ENCODE measurements around the gene IMPG2.
"Not testable (repeated sequence)": the region's sequence is repeated elsewhere in the genome, so short reads cannot be mapped to it uniquely, and the experiment has no call there.

Gene IMPG2

DNA sequence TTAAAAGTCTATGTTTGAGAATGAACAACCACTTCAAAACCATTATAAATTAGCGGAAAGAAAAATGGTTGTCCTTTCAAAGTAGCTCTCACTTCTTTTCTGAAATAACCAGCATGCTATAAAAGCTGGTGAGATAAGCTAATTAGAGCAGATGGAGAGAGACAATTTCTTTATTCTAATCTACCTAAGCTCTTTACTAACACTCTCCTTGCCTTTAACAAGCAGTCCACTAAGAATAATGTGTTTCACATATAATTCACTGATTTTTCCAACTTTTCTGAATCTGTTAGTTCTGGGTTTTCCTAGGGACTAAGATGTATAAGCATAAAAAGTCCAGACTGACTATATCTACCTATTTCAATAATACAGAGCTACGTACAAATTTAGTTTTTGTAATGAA is at the start of gene IMPG2:
TSS of gene IMPG2 (minus strand) at position 101 of the 400 bp plus-strand sequence. CDS start 203 bp downstream, outside the sequence.
- DNase-seq = no peak

DNA sequence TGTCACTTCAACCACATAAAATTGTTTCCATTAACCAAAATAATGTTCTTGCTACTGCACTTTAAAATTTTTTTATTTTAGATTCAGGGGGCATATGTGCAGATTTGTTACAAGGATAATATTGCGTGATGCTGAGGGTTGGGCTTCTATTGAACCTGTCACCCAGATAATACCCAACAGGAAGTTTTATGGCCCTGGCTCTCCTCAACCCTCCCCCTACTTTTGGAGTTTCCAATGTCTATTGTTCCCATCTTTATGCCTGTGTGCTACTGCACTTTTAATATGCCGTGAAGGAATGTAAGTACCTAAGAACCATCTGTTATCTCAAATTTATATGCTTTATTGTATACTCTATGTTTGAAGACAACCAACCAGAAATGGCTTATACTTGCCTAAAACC is 42.0 kb upstream of the IMPG2 start:
- DNase-seq = no peak

DNA sequence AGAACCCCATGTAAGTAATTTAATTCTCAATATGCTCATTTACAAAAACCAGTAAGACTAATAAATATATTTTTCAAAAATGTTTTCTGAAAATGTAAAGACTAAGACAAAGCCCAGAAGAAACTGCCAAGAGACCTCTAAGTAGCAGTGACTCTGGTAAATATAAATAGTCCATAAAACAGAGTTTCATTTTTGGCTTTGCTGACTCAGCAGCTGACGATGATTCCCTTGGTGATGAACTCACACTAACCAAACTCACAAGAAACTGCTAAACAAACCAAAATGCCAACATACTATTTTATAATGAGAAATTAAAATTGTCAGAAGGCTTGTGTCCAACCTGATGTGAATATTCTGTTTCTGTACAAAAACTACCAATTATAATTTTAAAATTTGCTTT is 31.5 kb upstream of the IMPG2 start:
- DNase-seq = peak; percentile 88

GRCh38 chr3:101340591-101340990 is 20.2 kb upstream of the IMPG2 start:
- no peak for DNase-seq

GRCh38 chr3:101333883-101334282 is 13.5 kb upstream of the IMPG2 start:
- no peak for DNase-seq

DNA sequence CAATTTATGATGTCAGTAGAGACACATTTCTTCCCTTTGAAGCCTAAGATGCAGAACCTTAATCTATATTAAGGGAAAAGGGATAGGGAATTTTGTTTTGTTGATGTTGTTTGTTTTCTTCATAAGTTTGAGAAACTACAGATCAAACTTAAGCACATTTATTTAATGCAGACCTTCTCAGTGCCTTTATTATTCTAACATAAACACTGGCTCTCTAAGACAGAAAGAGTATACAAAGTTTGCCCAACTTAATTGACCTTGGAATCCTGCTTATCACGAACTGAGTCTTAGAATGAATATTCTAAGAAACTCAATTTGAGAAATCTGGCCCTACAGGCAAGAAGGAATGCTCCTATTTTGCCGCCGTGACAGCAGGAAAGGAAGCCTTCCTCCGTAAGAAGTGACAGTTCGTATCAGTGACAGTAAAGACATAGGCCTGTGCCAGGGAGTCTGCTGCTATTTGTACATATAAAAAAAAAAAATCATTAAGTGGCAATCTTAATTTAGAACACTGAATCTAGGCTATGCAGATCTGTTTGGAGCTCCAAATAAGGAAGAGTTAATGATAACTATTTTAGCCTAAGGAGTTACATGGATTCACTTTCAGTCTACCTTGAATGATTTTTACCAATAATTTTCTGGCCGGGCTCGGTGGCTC is 8.8 kb upstream of the IMPG2 start:
- no peak for DNase-seq

GRCh38 chr3:101325393-101326134 is 5.2 kb upstream of the IMPG2 start:
- no peak for DNase-seq

DNA sequence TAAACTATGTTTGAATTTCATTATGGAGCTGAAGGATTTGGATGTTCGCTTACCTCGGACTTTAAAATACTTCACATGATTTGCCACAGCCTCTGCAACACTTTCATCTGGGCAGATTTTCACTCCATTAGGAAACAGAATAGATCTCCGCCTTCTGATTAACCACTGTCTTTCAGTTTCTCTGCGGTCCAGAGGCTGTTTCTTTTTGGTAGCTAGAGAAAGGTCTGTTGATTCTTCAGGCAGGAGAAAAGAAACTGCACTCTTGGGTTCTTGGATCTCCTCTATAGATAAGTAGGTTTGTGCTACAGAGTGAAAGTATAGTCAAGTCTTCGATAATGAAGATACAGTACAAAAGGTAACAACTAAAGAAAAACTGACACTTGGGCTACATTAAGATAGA is 844 bp downstream of the IMPG2 start:
- DNase-seq = no peak

GRCh38 chr3:101312545-101312944 is 7.8 kb downstream of the IMPG2 start:
- DNase-seq = no peak

DNA sequence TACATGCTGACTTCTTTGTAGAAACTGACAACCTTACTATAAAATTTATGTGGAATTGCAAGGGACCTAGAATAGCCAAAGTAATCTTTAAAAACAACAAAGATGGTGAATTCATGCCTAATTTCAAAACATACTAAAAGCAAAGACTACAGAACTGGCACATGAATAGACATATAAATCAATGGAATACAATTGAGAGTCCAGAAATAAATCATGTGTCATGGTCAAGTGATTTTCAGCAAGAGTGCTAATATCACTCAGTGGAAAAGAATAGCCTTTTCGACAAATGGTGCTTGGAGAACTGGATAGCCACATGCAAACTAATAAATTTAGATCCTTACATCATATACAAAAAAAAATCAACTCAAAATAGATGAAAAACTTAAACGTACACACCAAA is 8.7 kb downstream of the IMPG2 start:
- DNase-seq = no peak

DNA sequence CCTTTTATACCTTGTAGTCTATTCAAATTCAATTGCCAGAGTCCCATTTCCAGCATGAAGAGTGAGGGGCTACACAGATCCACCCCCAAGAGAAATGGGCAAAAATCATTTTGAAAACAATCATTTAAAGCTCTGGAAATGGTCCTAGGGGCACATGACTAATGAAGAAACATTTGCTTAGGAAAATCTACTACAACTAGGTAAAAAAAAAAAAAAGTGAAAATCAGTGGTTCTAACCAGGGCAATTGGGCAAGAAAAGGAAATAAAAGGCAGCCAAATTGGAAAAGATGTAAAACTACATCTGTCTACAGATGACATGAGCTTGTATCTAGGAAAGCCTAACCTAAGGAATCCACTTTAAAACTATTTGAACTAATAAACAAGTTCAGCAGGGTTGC is 9.4 kb downstream of the IMPG2 start:
- DNase-seq = no peak

GRCh38 chr3:101308147-101308772 is 12.1 kb downstream of the IMPG2 start:
- DNase-seq = not testable (repeated sequence)

DNA sequence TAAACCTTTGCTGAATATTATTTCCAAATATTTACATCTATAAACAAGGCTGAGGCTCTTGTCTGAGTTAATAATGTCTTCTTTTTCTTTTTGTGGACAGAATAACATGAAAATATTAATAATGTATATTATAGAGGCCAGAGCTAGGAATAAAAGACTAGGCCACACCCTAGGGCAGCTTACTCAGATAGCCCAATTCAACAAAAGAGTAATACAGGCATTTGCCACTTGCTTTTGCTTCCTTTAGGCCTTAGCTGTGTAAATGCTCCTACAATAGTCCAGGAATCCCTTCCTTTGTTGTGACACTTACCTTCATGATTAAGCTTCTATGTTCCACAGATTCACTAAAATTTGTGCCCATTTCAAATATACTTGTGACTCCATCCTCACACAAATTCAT is 16.5 kb downstream of the IMPG2 start:
- no peak for DNase-seq

- no peak for DNase-seq
Measured at GRCh38 chr3:101303089-101303731, 17.2 kb downstream of the IMPG2 start.

DNA sequence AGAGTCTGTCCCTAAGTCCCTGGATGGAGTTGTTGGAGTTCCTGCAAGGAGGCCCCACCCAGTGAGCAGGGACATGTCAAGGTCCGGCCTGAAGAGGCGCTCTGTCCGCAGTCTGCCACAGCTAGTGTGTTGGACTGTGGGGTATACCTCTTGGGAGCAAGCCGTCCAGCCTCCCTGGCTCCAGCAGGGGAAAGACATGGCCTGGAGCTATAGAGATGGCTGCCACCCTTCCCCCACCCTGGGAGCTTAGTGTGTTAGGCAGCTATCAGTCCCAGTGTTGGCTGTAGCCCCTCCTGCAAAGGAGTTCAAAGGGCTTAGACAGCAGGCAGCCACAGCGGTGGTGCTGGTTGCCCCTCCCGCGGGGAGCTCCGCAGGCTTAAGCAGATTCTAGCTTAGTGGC is 20.3 kb downstream of the IMPG2 start:
- no peak for DNase-seq

DNA sequence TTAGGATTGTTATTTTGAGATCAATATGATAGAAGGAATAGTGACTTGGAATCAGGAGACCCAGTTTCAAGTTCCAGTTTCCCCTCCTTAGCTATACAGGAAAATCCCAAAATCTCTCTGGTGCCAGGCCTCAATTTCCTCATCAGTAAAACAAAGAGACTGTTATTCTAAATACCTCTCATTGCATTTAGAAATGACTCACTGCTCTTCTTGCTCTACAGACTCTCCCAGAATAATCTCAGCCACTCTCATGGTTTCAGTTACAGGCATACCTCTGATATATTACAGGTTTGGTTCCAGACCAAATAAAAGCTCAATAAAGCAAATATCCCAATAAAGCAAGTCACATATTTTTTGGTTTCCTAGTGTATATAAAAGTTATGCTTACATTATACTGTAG is 28.3 kb downstream of the IMPG2 start:
- DNase-seq = no peak

- DNase-seq = no peak
Measured at GRCh38 chr3:101288294-101288693, 32.1 kb downstream of the IMPG2 start.

- no peak for DNase-seq
Measured at GRCh38 chr3:101284757-101285156, 35.6 kb downstream of the IMPG2 start.

- DNase-seq = no peak
Measured at GRCh38 chr3:101281521-101282030, 38.8 kb downstream of the IMPG2 start.

- no peak for DNase-seq
Measured at GRCh38 chr3:101279765-101280385, 40.5 kb downstream of the IMPG2 start.

- no peak for DNase-seq
Measured at GRCh38 chr3:101279162-101279561, 41.2 kb downstream of the IMPG2 start.

DNA sequence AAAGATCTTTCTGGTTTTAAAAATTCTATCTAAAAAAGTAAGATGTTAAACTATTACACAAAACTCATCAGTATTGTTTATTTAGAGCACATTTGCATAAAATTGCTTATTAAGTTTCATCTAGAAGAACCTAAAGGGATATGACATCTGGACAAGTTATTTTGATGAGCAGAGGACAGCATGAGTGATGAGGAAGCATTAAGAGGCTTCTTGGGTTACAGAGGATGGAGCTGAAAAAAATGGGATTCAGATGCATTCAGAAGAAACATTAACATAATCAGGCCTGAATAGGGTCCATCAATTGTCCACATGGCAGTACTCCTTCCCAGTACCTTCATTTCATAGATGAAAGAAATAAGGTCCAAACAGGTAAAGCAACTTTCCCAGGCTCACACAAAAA is 41.6 kb downstream of the IMPG2 start:
- DNase-seq = no peak

DNA sequence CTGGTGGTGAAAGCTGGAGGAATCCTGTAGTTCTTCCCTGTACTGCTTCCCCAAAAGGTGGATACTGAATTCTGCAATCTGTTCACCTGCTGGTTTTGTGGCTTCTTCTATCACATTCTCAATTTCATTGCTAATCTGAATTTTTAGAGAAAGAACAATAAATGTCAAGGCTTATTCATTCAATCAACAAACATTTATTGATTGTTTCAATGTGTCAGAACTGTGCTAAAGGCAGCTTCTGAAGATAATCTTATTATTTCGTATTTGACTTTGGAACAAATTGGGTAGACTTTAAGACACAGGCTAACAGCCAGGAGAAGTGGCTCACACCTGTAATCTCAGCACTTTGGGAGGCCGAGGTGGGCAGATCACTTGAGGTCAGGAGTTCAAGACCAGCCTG is 46.8 kb downstream of the IMPG2 start:
- DNase-seq = no peak

Measured in RPMI8226 (cell line).